ENCODE data around the gene IFIT3. TPM values are rescaled to one million over a fixed set of nuclear protein-coding genes. Genes with fewer than 3 reads are reported as not detected.
A peak's percentile ranks its signal among the peaks of the same experiment; 100 is the strongest.
"Not testable (repeated sequence)": the region's sequence is repeated elsewhere in the genome, so short reads cannot be mapped to it uniquely, and the experiment has no call there.

IFIT3 gene
- total RNA-seq, 3 donors from 2014 or later, result 2.1 to 3.9 (median 3.4) TPM

- Mint-ChIP-seq H3K27me3 (ENCODE audit: low read depth) (peaks cover 7% of the 10 kb centered on the region), H3K36me3 (ENCODE audit: insufficient read depth) (peaks cover 1% of the 10 kb centered on the region), H3K4me1 (ENCODE audit: low read depth) (peaks cover 35% of the 10 kb centered on the region), H3K9me3 (no peaks in the 10 kb centered on the region), H3K4me3 (no peak overlapping the region)
- DNase-seq (no peak), ATAC-seq (no peak)
Measured at GRCh38 chr10:89348975-89349374, 21.2 kb downstream of the IFIT3 start.

GRCh38 chr10:89350631-89351315 is 23.0 kb downstream of the IFIT3 start:
- H3K9me3 Mint-ChIP-seq; H3K4me3 Mint-ChIP-seq; DNase-seq; H3K27me3 Mint-ChIP-seq (ENCODE audit: low read depth); H3K36me3 Mint-ChIP-seq (ENCODE audit: insufficient read depth): not testable (repeated sequence)
- H3K4me1 Mint-ChIP-seq (ENCODE audit: low read depth), result peaks cover 35% of the 10 kb centered on the region
- ATAC-seq, result peak; percentile 29 to 42

- DNase-seq, result no peak
- peak; percentile 81 to 85 for ATAC-seq
- Mint-ChIP-seq H3K27me3 (ENCODE audit: low read depth) (peaks cover 11% of the 10 kb centered on the region), H3K36me3 (ENCODE audit: insufficient read depth) (peaks cover 2% of the 10 kb centered on the region), H3K4me1 (ENCODE audit: low read depth) (peaks cover 35% of the 10 kb centered on the region), H3K4me3 (no peak overlapping the region), H3K9me3 (no peaks in the 10 kb centered on the region)
Measured at GRCh38 chr10:89351412-89351779, 23.6 kb downstream of the IFIT3 start.

- ATAC-seq (no peak), DNase-seq (no peak)
- H3K9me3 Mint-ChIP-seq, result no peaks in the 10 kb centered on the region
- H3K4me3 Mint-ChIP-seq, result no peak overlapping the region
- H3K36me3 Mint-ChIP-seq (ENCODE audit: insufficient read depth), result peaks cover 2% of the 10 kb centered on the region
- H3K4me1 Mint-ChIP-seq (ENCODE audit: low read depth), result peaks cover 35% of the 10 kb centered on the region
- peaks cover 11% of the 10 kb centered on the region for H3K27me3 Mint-ChIP-seq (ENCODE audit: low read depth)
Measured at GRCh38 chr10:89351780-89352597, 24.2 kb downstream of the IFIT3 start.

GRCh38 chr10:89352802-89353201 is 25.0 kb downstream of the IFIT3 start:
- Mint-ChIP-seq H3K4me3 (no peak overlapping the region), H3K4me1 (ENCODE audit: low read depth) (peaks cover 33% of the 10 kb centered on the region), H3K9me3 (no peaks in the 10 kb centered on the region), H3K27me3 (ENCODE audit: low read depth) (peaks cover 11% of the 10 kb centered on the region), H3K36me3 (ENCODE audit: insufficient read depth) (peaks cover 2% of the 10 kb centered on the region)
- ATAC-seq, result no peak
- DNase-seq, result no peak

- H3K4me3 Mint-ChIP-seq, result no peak overlapping the region
- peaks cover 19% of the 10 kb centered on the region for H3K4me1 Mint-ChIP-seq (ENCODE audit: low read depth)
- peaks cover 2% of the 10 kb centered on the region for H3K36me3 Mint-ChIP-seq (ENCODE audit: insufficient read depth)
- peaks cover 11% of the 10 kb centered on the region for H3K27me3 Mint-ChIP-seq (ENCODE audit: low read depth)
- no peak for ATAC-seq
- no peak for DNase-seq
- no peaks in the 10 kb centered on the region for H3K9me3 Mint-ChIP-seq
Measured at GRCh38 chr10:89355394-89355931, 27.7 kb downstream of the IFIT3 start.

GRCh38 chr10:89357096-89357495 is 29.3 kb downstream of the IFIT3 start:
- DNase-seq, result no peak
- H3K4me3 Mint-ChIP-seq, result no peak overlapping the region
- no peaks in the 10 kb centered on the region for H3K9me3 Mint-ChIP-seq
- ATAC-seq, result no peak
- peaks cover 3% of the 10 kb centered on the region for H3K4me1 Mint-ChIP-seq (ENCODE audit: low read depth)
- peaks cover 2% of the 10 kb centered on the region for H3K36me3 Mint-ChIP-seq (ENCODE audit: insufficient read depth)
- peaks cover 5% of the 10 kb centered on the region for H3K27me3 Mint-ChIP-seq (ENCODE audit: low read depth)

GRCh38 chr10:89357975-89358374 is 30.2 kb downstream of the IFIT3 start:
- Mint-ChIP-seq H3K36me3 (ENCODE audit: insufficient read depth) (peaks cover 2% of the 10 kb centered on the region), H3K4me3 (no peak overlapping the region), H3K27me3 (ENCODE audit: low read depth) (peaks cover 4% of the 10 kb centered on the region), H3K9me3 (no peaks in the 10 kb centered on the region), H3K4me1 (ENCODE audit: low read depth) (peaks cover 3% of the 10 kb centered on the region)
- ATAC-seq (no peak), DNase-seq (no peak)

- no peaks in the 10 kb centered on the region for H3K36me3 Mint-ChIP-seq (ENCODE audit: insufficient read depth)
- no peak for DNase-seq
- no peak overlapping the region for H3K4me3 Mint-ChIP-seq
- H3K4me1 Mint-ChIP-seq (ENCODE audit: low read depth), result peaks cover 19% of the 10 kb centered on the region
- no peaks in the 10 kb centered on the region for H3K9me3 Mint-ChIP-seq
- ATAC-seq, result no peak
- H3K27me3 Mint-ChIP-seq (ENCODE audit: low read depth), result peaks cover 4% of the 10 kb centered on the region
Measured at GRCh38 chr10:89360157-89360556, 32.4 kb downstream of the IFIT3 start.

- Mint-ChIP-seq H3K4me1 (ENCODE audit: low read depth) (peaks cover 26% of the 10 kb centered on the region), H3K27me3 (ENCODE audit: low read depth) (no peaks in the 10 kb centered on the region), H3K36me3 (ENCODE audit: insufficient read depth) (no peaks in the 10 kb centered on the region), H3K9me3 (no peaks in the 10 kb centered on the region), H3K4me3 (no peak overlapping the region)
- DNase-seq (no peak), ATAC-seq (no peak)
Measured at GRCh38 chr10:89362929-89363328, 35.1 kb downstream of the IFIT3 start.

GRCh38 chr10:89363729-89364442 is 36.1 kb downstream of the IFIT3 start:
- Mint-ChIP-seq H3K36me3 (ENCODE audit: insufficient read depth) (no peaks in the 10 kb centered on the region), H3K9me3 (no peaks in the 10 kb centered on the region), H3K4me3 (no peak overlapping the region), H3K4me1 (ENCODE audit: low read depth) (peaks cover 30% of the 10 kb centered on the region), H3K27me3 (ENCODE audit: low read depth) (no peaks in the 10 kb centered on the region)
- ATAC-seq (no peak), DNase-seq (no peak)

GRCh38 chr10:89364531-89364930 is 36.7 kb downstream of the IFIT3 start:
- DNase-seq (no peak), ATAC-seq (no peak)
- Mint-ChIP-seq H3K9me3 (no peaks in the 10 kb centered on the region), H3K4me3 (no peak overlapping the region), H3K27me3 (ENCODE audit: low read depth) (no peaks in the 10 kb centered on the region), H3K36me3 (ENCODE audit: insufficient read depth) (no peaks in the 10 kb centered on the region), H3K4me1 (ENCODE audit: low read depth) (peaks cover 30% of the 10 kb centered on the region)

GRCh38 chr10:89367529-89367928 is 39.7 kb downstream of the IFIT3 start:
- peaks cover 28% of the 10 kb centered on the region for H3K4me1 Mint-ChIP-seq (ENCODE audit: low read depth)

GRCh38 chr10:89368129-89368528 is 40.3 kb downstream of the IFIT3 start:
- no peak for DNase-seq
- no peak for ATAC-seq
- H3K36me3 Mint-ChIP-seq (ENCODE audit: insufficient read depth), result no peaks in the 10 kb centered on the region
- H3K9me3 Mint-ChIP-seq, result no peaks in the 10 kb centered on the region
- H3K27me3 Mint-ChIP-seq (ENCODE audit: low read depth), result peaks cover 2% of the 10 kb centered on the region
- peaks cover 25% of the 10 kb centered on the region for H3K4me1 Mint-ChIP-seq (ENCODE audit: low read depth)
- no peak overlapping the region for H3K4me3 Mint-ChIP-seq

More at GRCh38 chr10:89367529-89367928, 39.7 kb downstream of the IFIT3 start:
- DNase-seq, result no peak
- Mint-ChIP-seq H3K9me3 (no peaks in the 10 kb centered on the region), H3K27me3 (ENCODE audit: low read depth) (peaks cover 2% of the 10 kb centered on the region), H3K4me3 (no peak overlapping the region), H3K36me3 (ENCODE audit: insufficient read depth) (no peaks in the 10 kb centered on the region)
- ATAC-seq, result peak; percentile 37 to 43

Measured in activated T-cell treated with anti-CD3 and anti-CD28 coated beads, Interleukin-2, amount 50 U/mL, for 4 hours (primary cell).